ENCODE measurements around the gene RPL37A.

DNA sequence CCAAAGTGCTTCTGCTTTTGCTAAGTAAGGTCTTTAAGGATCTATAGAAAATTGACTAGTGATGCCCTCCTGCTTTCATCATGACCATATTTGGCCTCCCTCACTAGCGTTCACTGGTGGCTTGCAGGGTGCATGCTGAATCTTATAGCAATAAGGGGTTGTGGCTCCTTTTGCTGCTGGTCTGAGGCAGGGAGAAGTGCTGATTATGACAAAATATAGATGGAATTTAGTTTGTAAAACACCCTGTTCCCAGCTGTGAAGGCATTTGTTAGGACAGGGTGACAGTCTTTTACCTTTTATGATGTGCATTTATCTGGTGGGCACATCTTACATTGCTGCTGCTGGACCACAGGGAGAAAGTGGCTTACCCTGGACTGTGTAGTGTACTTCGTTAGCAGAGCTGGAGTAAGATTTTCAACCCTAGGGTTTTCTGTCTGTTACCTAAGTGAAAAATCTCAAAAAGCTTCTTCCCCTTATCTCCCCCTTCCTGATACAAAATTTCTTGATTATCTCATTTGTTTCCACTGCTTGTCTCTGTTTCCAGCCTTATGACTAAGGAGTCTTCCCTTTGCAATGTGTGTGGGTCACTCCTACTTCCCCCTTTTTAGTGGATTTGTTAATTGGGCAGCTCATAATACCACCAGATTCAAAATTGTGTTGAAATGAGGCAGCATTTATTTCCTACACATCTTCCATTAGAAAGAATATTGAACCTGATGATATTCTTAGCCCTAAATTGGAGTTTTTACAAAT lies 21.2 kb upstream of the RPL37A start:
- no peak for TF ChIP-seq POLR2A (IDR thresholded peaks at IDR 0.05; ENCODE audit: low read length)
- TF ChIP-seq GATA1 (IDR thresholded peaks at IDR 0.05; ENCODE audit: low read depth, low read length), result no peak

Data from erythroblast (primary cell).